Body of pancreas (tissue), 4 donors: Measurements from ENCODE around the gene CORIN. TPM values are rescaled to one million over a fixed set of nuclear protein-coding genes. Genes with fewer than 3 reads are reported as not detected.

Experiments used
- ATAC-seq: fragments of 150-250 bp; one replicate; pipeline ENCODE4 v1.9.1; 2016
- DNase-seq, 4 donors: peaks; one replicate each; pipeline ENCODE4 v3.0.0-alpha.2; 2019
- H3K27ac ChIP-seq, 4 donors: fragments of 200-600 bp; sonication (generic); 1 replicate in 3 of 4; 2 replicates in 1 of 4; pipeline versions ENCODE4 v1.5.1 to v1.6.1; 2016 to 2019; ENCODE audit warnings: mild to moderate bottlenecking in 1 of 4, mixed read lengths in 1 of 4, moderate library complexity in 1 of 4
- H3K27me3 ChIP-seq, 2 donors: fragments of 200-600 bp; sonication (generic); one replicate each; pipeline ENCODE4 v1.6.0; 2016; ENCODE audit warnings: mild to moderate bottlenecking in 1 of 2
- H3K36me3 ChIP-seq, 2 donors: fragments of 200-600 bp; sonication (generic); replicated peaks in 1 of 2; 2 replicates each; pipeline ENCODE4 v1.5.1; 2016; ENCODE audit warnings: low read depth in 2 of 2; ENCODE audit not compliant: insufficient read depth in 1 of 2
- H3K4me1 ChIP-seq: fragments of 200-600 bp; sonication (generic); one replicate; pipeline ENCODE4 v1.6.0; 2016
- H3K4me3 ChIP-seq, 2 donors: fragments of 200-600 bp; sonication (generic); 1 replicate in 1 of 2; 2 replicates in 1 of 2; pipeline ENCODE4 v1.5.1; 2016 to 2019
- H3K9me3 ChIP-seq, 3 donors: fragments of 200-600 bp; sonication (generic); 1 replicate in 2 of 3; 2 replicates in 1 of 3; pipeline ENCODE4 v1.5.1; 2016
- POLR2A ChIP-seq, 3 donors: fragments of 450-650 bp; IDR thresholded peaks; one replicate each; pipeline ENCODE4 v1.6.1; 2016; ENCODE audit warnings: antibody characterized with exemption in 3 of 3, mild to moderate bottlenecking in 2 of 3
- WGBS, 2 donors: methylation state at CpG; one replicate each; pipeline ENCODE4 v1.1.5; 2017; 5-methylcytosine and 5-hydroxymethylcytosine counted together
- intact Hi-C: fragments of 100-400 bp; cut with DNase I; formaldehyde crosslinking; loops from one replicate; pipeline ENCODE4 v1.15.1; 2023
- total RNA-seq, 2 donors: library from RNA; depleted of rRNA; stranded (reverse); fragments of >200 nt; gene quantifications; one replicate each; pipeline ENCODE4 v1.1.0, GENCODE V29; 2016
- TF ChIP-seq, protein P1 (sequence below), 7 experiments: fragments of 450-650 bp in 4 of 7; fragments of 200-600 bp in 3 of 7; sonication (generic) in 3 of 7; IDR thresholded peaks; one replicate each; pipeline ENCODE4 v1.5.1; 2016 to 2019; ENCODE audit warnings: antibody characterized with exemption in 7 of 7

The CORIN gene
- total RNA-seq, 2 donors from 2014 or later = 0.33 to 1.3 TPM

DNA sequence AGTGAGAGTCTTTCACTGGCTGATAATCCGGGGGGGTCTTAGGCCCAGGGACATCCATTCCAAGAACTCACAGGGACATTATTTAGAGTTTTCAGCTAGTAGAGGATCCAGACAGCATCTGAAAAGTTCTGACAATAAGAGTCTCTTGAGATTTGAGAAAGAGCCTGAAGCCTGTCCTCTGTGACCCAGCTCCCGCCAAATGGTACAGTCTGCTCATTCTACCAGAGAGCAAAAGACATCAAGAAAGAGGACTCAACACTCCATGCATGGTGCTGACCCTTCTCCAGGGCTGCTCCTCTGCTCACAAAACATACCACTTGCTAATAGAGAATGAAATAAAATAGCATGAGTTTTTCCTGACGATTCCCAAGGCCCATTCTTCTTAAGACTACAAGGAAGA, 190.8 kb downstream of the CORIN start:
- Histone ChIP-seq H3K4me1 (no peaks in the 10 kb centered on the region), H3K27ac (no peak overlapping the region), H3K4me3 (no peak overlapping the region), H3K36me3 (no peaks in the 10 kb centered on the region), H3K9me3 (no peaks in the 10 kb centered on the region), H3K27me3 (no peaks in the 10 kb centered on the region)
- no peak for DNase-seq
- ATAC-seq = no peak
- WGBS, 2 donors = 69 to 75% methylated on average over 3 of the region's 3 CpGs
- TF ChIP-seq POLR2A (IDR thresholded peaks at IDR 0.05) = no peak
- TF ChIP-seq, protein P1, sequence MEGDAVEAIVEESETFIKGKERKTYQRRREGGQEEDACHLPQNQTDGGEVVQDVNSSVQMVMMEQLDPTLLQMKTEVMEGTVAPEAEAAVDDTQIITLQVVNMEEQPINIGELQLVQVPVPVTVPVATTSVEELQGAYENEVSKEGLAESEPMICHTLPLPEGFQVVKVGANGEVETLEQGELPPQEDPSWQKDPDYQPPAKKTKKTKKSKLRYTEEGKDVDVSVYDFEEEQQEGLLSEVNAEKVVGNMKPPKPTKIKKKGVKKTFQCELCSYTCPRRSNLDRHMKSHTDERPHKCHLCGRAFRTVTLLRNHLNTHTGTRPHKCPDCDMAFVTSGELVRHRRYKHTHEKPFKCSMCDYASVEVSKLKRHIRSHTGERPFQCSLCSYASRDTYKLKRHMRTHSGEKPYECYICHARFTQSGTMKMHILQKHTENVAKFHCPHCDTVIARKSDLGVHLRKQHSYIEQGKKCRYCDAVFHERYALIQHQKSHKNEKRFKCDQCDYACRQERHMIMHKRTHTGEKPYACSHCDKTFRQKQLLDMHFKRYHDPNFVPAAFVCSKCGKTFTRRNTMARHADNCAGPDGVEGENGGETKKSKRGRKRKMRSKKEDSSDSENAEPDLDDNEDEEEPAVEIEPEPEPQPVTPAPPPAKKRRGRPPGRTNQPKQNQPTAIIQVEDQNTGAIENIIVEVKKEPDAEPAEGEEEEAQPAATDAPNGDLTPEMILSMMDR (IDR thresholded peaks at IDR 0.05) = no peak
- intact Hi-C loops = no loop called here

DNA sequence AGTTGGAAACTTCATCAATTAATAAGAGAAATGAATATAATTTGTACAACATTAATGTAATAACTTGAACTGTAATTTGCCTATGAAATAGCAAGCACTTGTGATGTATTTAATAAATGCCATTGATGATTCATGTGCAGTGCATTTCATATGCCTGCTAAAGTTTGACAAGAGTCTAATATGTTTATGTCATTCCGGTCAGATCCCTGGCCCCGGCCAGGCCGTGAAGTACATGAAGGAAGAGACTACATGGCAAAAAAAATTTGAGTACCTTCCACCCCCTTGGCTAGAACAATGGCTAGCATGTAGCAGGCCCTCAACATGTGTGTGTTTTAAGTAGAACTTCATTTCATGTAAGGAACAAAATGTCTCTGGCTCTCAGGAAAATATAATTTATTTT, 191.5 kb downstream of the CORIN start:
- no peaks in the 10 kb centered on the region for H3K27me3 ChIP-seq
- no peaks in the 10 kb centered on the region for H3K9me3 ChIP-seq
- DNase-seq = no peak
- 77 to 97% methylated on average over 3 of the region's 3 CpGs for WGBS, 2 donors
- H3K4me3 ChIP-seq = no peak overlapping the region
- H3K36me3 ChIP-seq = no peaks in the 10 kb centered on the region
- no peak overlapping the region for H3K27ac ChIP-seq
- TF ChIP-seq, protein P1 (IDR thresholded peaks at IDR 0.05) = no peak
- no peak for TF ChIP-seq POLR2A (IDR thresholded peaks at IDR 0.05)
- intact Hi-C loops = no loop called here
- ATAC-seq = no peak
- no peaks in the 10 kb centered on the region for H3K4me1 ChIP-seq

DNA sequence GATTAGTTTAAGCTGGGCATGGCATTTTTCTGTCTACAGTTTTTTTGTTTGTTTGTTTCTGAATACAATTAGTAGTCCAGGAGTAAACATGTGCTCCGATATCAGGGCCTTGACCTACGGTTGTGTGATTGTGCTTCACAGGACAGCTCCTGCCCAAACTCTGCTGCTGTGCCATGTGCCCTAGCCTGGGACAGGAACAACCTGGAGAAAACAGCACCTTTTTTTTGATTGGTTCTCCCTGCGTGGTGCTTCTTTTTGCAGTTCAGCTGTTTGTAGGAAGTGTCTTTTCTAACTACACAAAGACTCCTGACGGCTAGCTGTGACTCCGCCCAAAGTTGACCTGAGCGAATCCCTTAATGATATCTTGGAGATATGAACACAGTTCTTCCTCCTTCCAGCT, 194.0 kb downstream of the CORIN start:
- no peaks in the 10 kb centered on the region for H3K36me3 ChIP-seq
- DNase-seq (no peak), ATAC-seq (no peak)
- no peaks in the 10 kb centered on the region for H3K9me3 ChIP-seq
- H3K27ac ChIP-seq = no peak overlapping the region
- TF ChIP-seq, protein P1 (IDR thresholded peaks at IDR 0.05) = no peak
- no peak for TF ChIP-seq POLR2A (IDR thresholded peaks at IDR 0.05)
- intact Hi-C loops = no loop called here
- no peaks in the 10 kb centered on the region for H3K27me3 ChIP-seq
- H3K4me3 ChIP-seq = no peak overlapping the region
- WGBS, 2 donors = 70 to 83% methylated on average over 6 of the region's 6 CpGs
- H3K4me1 ChIP-seq = no peaks in the 10 kb centered on the region

DNA sequence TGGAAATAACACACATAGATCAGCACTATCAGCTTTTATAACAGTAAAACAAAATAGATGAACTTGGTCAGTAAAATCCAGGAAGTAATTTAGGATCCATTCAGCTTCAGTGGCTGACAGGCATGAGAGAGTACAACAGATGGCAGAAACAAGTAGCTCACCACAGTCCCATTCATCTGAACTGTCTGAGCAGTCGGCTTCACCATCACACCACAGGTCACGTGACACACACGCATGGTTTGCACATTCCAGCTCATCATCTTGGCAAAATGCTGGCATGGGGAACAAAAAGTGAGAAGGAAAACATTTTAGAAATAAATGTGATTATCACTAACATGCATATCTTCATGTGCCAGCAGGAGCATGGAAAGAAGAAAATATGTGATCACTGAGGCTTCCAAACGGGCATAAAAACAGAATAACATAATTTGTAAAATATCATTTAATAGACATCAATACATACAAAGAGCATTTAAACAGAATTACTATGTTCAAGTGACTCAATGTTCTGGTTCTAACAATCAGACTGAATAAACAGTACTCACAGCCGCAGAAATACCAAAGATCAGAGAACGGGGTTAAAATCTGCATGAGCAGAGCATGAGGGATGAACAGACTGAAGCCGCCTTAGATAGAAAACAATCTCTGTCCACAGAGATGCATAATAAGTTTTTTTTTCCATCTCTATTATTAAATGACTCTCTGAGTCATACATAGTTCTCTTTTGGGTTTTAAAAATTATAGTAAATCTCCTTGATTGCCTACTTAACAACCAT, 194.7 kb downstream of the CORIN start:
- ATAC-seq (no peak), DNase-seq (no peak)
- Histone ChIP-seq H3K9me3 (no peaks in the 10 kb centered on the region), H3K27me3 (no peaks in the 10 kb centered on the region), H3K27ac (no peak overlapping the region), H3K36me3 (no peaks in the 10 kb centered on the region), H3K4me3 (no peak overlapping the region), H3K4me1 (no peaks in the 10 kb centered on the region)
- intact Hi-C loops = no loop called here
- 59 to 62% methylated on average over 7 of the region's 7 CpGs for WGBS, 2 donors
- TF ChIP-seq POLR2A (IDR thresholded peaks at IDR 0.05) = no peak
- TF ChIP-seq, protein P1 (IDR thresholded peaks at IDR 0.05) = no peak
